GM12872 (cell line): Measurements from ENCODE around the gene SPP2.

ENCODE experiments used
- CTCF ChIP-seq: IDR thresholded peaks from 3 replicates; pipeline ENCODE4 v1.5.1; 2011; ENCODE audit warnings: low read depth, mild to moderate bottlenecking, low read length, moderate library complexity; ENCODE audit not compliant: insufficient read depth

SPP2 gene

GRCh38 chr2:234050455-234051135 lies at the start of gene SPP2:
TSS of gene SPP2 (plus strand) at chr2:234050702. CDS start at chr2:234050787, 85 bp downstream.
- TF ChIP-seq CTCF: no peak

- no peak for TF ChIP-seq CTCF
These were observed 48.9 kb upstream of the SPP2 start for GRCh38 chr2:234001380-234002160.

- TF ChIP-seq CTCF: no peak
These were observed 48.2 kb upstream of the SPP2 start for GRCh38 chr2:234002281-234002680.

- no peak for TF ChIP-seq CTCF
These were observed 46.4 kb upstream of the SPP2 start for GRCh38 chr2:234003972-234004617.

- TF ChIP-seq CTCF: no peak
These were observed 45.4 kb upstream of the SPP2 start for GRCh38 chr2:234005126-234005525.

GRCh38 chr2:234006501-234006900 lies 44.0 kb upstream of the SPP2 start:
- no peak for TF ChIP-seq CTCF

- no peak for TF ChIP-seq CTCF
These were observed 36.1 kb upstream of the SPP2 start for GRCh38 chr2:234014427-234014826.
